ENCODE measurements around the gene GALNT2.

Gene GALNT2

GRCh38 chr1:230300322-230301301, 233.6 kb downstream of the GALNT2 start:
- no peaks in the 10 kb centered on the region for H3K9me3 ChIP-seq
- H3K4me3 ChIP-seq (ENCODE audit: low read depth in 1 of 2, low read length in 1 of 2): no peak overlapping the region
- TF ChIP-seq CTCF (IDR thresholded peaks at IDR 0.05): no peak
- H3K27me3 ChIP-seq: peaks cover 20% of the 10 kb centered on the region
- H3K27ac ChIP-seq: no peak overlapping the region
- no peaks in the 10 kb centered on the region for H3K36me3 ChIP-seq
- H3K4me1 ChIP-seq (ENCODE audit: control insufficient read depth in 1 of 2, insufficient read depth in 1 of 2, low read depth in 1 of 2, low read length in 1 of 2): no peaks in the 10 kb centered on the region

- no peak overlapping the region for H3K4me3 ChIP-seq (ENCODE audit: low read depth in 1 of 2, low read length in 1 of 2)
Observed at GRCh38 chr1:230301322-230301721, 234.3 kb downstream of the GALNT2 start.

DNA sequence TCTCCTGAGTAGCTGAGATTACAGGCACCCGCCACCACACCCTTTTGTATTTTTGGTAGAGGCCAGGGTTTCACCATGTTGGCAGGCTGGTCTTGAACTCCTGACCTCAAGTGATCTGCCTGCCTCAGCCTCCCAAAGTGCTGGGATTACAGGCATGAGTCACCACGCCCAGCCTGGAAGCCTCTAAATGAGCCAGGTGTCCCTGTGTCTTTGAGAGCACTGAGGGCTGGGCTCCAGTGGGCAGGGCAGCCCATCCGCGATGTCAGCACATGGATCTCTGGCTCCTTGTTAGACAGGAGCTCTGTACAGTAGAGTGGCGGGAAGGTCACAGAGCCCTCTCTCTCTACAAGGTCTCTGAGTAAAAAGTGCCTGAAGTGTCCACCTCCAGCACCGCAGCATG, 234.8 kb downstream of the GALNT2 start:
- H3K36me3 ChIP-seq: no peaks in the 10 kb centered on the region
- no peak overlapping the region for H3K27ac ChIP-seq
- no peak for TF ChIP-seq CTCF (IDR thresholded peaks at IDR 0.05)
- peaks cover 20% of the 10 kb centered on the region for H3K27me3 ChIP-seq
- H3K4me3 ChIP-seq (ENCODE audit: low read depth in 1 of 2, low read length in 1 of 2): no peak overlapping the region
- H3K4me1 ChIP-seq (ENCODE audit: control insufficient read depth in 1 of 2, insufficient read depth in 1 of 2, low read depth in 1 of 2, low read length in 1 of 2): no peaks in the 10 kb centered on the region
- H3K9me3 ChIP-seq: no peaks in the 10 kb centered on the region

More at GRCh38 chr1:230301322-230301721, 234.3 kb downstream of the GALNT2 start:
- no peak for TF ChIP-seq CTCF (IDR thresholded peaks at IDR 0.05)
- H3K27me3 ChIP-seq: peaks cover 20% of the 10 kb centered on the region
- H3K9me3 ChIP-seq: no peaks in the 10 kb centered on the region
- H3K4me1 ChIP-seq (ENCODE audit: control insufficient read depth in 1 of 2, insufficient read depth in 1 of 2, low read depth in 1 of 2, low read length in 1 of 2): no peaks in the 10 kb centered on the region
- no peaks in the 10 kb centered on the region for H3K36me3 ChIP-seq
- no peak overlapping the region for H3K27ac ChIP-seq

DNA sequence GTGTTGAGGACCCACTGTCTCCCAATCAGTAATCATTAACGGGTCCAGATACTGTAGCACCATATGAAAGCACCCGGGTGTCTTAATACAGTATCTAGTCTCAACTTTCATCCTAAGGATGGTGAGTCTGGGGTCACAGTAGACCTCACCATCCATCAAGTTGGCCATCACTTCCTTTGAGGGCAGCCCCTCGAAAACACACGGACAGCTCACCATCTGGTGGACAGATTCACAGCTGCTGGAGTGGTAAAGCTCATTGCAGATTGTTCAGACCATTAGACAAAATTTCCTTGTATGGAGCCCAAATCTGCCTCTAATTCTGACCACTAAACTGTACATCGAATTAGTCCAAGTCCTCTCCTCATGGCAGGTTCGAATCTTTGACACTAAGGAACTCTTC, 236.0 kb downstream of the GALNT2 start:
- H3K4me1 ChIP-seq (ENCODE audit: control insufficient read depth in 1 of 2, insufficient read depth in 1 of 2, low read depth in 1 of 2, low read length in 1 of 2): no peaks in the 10 kb centered on the region
- peaks cover 20% of the 10 kb centered on the region for H3K27me3 ChIP-seq
- no peak overlapping the region for H3K4me3 ChIP-seq (ENCODE audit: low read depth in 1 of 2, low read length in 1 of 2)
- no peak for TF ChIP-seq CTCF (IDR thresholded peaks at IDR 0.05)
- H3K9me3 ChIP-seq: no peaks in the 10 kb centered on the region
- H3K27ac ChIP-seq: no peak overlapping the region
- H3K36me3 ChIP-seq: no peaks in the 10 kb centered on the region

GRCh38 chr1:230303822-230304221, 236.8 kb downstream of the GALNT2 start:
- no peak overlapping the region for H3K27ac ChIP-seq
- no peaks in the 10 kb centered on the region for H3K9me3 ChIP-seq
- TF ChIP-seq CTCF (IDR thresholded peaks at IDR 0.05): no peak
- no peak overlapping the region for H3K4me3 ChIP-seq (ENCODE audit: low read depth in 1 of 2, low read length in 1 of 2)
- H3K4me1 ChIP-seq (ENCODE audit: control insufficient read depth in 1 of 2, insufficient read depth in 1 of 2, low read depth in 1 of 2, low read length in 1 of 2): no peaks in the 10 kb centered on the region
- H3K27me3 ChIP-seq: peaks cover 20% of the 10 kb centered on the region
- H3K36me3 ChIP-seq: no peaks in the 10 kb centered on the region
